GM12875 (cell line): ENCODE results near the gene SMTNL2.
"Not testable (repeated sequence)": the region's sequence is repeated elsewhere in the genome, so short reads cannot be mapped to it uniquely, and the experiment has no call there.

Source experiments
- H3K4me3 ChIP-seq: one replicate; pipeline ENCODE4 v1.5.1; 2011; ENCODE audit warnings: low read depth, low read length, control low read depth
- TF ChIP-seq, protein P1 (sequence below): IDR thresholded peaks from 2 replicates; pipeline ENCODE4 v1.5.1; 2011; ENCODE audit warnings: low read depth, mild to moderate bottlenecking, control low read depth, inconsistent platforms, low read length, moderate library complexity, borderline replicate concordance; ENCODE audit not compliant: insufficient read depth

SMTNL2 gene

DNA sequence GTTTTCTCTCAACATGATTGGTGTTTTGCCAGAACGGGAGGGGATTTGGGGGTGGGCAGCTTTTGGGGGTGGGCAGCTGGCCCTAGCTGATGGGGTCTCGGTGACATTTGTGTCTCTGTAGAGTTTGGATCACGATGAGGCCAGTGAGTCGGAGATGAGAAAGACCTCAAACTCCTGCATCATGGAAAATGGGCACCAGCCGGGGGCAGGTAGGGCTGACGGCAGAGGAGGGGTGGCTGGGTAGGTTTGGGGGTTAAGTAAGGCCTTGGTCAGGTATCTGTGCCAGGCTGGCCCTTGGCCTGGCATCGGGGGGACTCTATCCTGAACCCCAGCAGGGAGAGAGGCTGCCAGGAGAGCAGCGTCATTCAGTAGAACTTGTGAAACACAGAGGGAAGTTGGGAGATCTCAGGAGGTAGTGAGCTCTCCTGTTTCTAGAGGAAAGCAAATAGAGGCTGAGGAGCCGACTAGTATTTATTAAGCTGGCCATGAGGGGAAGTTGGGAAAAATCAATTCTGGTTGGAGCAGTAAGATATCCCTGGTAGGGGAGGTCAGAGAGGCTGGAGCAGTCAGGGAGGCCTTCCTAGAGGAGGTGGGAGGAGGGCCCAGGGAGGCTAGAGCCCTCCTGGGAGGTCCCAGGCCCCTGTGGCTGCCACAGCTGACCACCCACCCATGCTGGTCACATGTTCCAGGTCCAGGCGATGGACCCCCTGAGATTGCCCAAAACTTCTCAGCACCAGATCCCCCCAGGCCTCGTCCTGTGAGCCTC lies 8.1 kb downstream of the SMTNL2 start:
- H3K4me3 ChIP-seq = no peak overlapping the region
- TF ChIP-seq, protein P1, sequence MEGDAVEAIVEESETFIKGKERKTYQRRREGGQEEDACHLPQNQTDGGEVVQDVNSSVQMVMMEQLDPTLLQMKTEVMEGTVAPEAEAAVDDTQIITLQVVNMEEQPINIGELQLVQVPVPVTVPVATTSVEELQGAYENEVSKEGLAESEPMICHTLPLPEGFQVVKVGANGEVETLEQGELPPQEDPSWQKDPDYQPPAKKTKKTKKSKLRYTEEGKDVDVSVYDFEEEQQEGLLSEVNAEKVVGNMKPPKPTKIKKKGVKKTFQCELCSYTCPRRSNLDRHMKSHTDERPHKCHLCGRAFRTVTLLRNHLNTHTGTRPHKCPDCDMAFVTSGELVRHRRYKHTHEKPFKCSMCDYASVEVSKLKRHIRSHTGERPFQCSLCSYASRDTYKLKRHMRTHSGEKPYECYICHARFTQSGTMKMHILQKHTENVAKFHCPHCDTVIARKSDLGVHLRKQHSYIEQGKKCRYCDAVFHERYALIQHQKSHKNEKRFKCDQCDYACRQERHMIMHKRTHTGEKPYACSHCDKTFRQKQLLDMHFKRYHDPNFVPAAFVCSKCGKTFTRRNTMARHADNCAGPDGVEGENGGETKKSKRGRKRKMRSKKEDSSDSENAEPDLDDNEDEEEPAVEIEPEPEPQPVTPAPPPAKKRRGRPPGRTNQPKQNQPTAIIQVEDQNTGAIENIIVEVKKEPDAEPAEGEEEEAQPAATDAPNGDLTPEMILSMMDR = no peak

DNA sequence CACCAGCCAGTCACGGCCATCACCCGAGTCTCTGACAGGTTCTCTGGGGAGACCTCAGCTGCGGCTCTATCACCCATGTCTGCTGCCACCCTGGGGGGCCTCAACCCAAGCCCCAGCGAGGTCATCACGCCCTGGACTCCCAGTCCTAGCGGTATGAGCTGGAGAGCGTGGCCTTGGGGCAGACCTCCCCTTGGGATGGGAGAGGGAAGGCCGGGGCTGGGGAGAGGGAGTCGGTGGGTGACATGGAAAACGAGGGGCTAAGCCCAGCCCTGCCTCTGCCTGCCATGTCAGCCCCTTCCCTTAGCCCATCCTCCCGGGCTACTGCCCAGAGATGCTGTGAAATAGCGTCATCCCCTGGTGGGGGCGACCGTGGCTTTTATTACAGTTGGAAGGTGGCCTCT lies 8.7 kb downstream of the SMTNL2 start:
- H3K4me3 ChIP-seq = no peak overlapping the region
- TF ChIP-seq, protein P1 = no peak

DNA sequence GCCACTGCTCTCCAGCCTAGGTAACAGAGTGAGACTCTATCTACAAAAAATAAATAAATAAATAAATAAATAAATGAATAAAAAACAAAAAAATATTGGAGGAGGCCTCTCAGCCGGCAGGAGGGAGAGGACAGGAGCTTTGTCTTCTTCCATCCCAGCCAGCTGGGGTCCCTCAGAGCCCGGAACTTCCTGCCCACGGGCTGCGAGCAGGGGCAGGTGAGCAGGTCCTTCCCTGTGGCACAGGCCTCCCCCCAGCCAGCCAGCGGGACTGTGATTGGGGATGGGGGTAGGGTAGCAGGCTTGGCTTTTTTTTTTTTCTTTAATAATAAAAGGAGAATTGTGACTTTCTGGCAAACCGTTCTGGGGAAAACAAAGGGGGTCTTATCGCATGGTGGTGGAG lies 10.1 kb downstream of the SMTNL2 start:
- TF ChIP-seq, protein P1 = no peak
- no peak overlapping the region for H3K4me3 ChIP-seq

DNA sequence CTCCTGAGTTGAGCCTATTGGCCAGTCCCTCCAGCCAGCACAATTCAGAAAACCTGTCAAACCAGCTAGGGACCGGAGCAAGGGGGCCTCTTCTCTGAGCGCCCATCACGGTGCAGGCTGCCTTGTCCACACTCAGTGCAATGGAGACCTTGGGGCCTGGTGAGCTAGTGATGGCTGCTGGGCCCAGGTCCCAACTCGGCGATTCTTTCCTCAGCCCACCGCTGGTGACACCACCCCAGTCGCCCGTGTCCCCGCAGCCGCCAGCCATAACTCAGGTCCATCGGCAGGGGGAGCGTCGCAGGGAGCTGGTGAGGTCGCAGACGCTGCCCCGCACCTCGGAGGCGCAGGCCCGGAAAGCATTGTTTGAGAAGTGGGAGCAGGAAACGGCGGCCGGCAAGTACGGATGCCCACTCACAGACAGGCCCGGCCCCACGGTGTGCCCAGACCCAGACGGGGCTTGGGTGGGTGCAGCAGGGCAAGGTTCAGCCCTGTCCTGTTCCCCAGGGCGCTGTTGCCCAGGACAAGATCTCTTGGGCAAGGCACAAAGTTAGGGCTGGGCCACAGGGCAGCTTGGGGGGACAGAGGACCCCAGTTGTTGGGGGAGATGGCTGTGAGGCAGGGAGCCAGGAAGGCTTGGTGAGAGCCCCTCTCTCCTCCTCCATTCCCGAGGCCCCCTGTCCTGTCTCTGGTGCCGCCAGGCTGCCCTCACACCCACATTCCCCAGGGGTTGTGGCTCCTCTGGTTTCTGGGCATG lies 10.8 kb downstream of the SMTNL2 start:
- no peak overlapping the region for H3K4me3 ChIP-seq
- TF ChIP-seq, protein P1 = peak; percentile 58; the same call in 1 of the 2 replicates

DNA sequence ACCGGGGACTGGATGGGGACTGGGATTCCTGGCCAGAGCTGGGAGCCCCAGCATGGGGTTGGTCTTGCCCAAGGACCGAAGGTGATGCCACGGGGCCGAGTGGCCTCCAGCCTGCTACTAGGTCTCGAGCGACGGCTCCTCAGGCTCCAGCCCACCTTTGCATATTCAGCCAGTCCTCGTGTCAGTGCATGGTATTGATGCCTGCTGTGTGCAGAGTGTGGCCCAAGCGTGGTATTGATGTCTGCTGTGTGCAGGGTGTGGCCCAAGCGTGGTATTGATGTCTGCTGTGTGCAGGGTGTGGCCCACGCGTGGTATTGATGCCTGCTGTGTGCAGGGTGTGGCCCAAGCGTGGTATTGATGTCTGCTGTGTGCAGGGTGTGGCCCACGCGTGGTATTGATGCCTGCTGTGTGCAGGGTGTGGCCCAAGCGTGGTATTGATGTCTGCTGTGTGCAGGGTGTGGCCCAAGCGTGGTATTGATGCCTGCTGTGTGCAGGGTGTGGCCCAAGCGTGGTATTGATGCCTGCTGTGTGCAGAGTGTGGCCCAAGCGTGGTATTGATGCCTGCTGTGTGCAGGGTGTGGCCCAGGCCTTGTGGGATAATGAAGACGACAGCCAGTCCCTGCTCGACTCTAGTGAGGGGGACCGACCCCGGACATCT lies 11.5 kb downstream of the SMTNL2 start:
- H3K4me3 ChIP-seq = not testable (repeated sequence)

DNA sequence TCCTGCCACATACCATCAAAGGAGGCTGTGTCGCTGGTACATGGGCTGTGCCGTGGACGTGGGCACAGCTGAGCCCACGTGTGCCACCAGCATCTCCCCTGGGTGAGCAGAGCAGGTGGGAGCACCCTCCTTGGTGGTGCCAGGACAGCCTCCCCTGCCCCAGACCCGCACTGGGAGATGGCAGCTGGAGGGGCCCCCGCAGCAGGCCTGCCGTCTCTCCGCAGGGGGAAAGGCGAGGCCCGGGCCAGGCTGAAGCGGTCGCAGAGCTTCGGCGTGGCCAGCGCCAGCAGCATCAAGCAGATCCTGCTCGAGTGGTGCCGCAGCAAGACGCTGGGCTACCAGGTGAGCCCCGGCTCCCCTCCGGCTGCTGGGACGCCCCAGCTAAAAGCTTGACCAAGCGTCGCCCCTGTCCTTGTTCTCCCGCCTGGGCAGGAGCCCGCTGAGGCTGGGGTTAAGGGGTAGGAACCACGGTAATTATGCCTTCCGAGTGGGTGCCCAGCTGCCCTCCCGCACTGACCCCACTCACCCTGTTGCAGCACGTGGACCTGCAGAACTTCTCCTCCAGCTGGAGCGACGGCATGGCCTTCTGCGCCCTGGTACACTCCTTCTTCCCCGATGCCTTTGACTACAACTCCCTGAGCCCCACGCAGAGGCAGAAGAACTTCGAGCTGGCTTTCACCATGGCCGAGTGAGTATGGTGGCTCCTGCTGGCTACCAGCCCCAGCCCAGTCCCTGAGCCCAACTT lies 12.5 kb downstream of the SMTNL2 start:
- H3K4me3 ChIP-seq = no peak overlapping the region
- TF ChIP-seq, protein P1 = no peak

DNA sequence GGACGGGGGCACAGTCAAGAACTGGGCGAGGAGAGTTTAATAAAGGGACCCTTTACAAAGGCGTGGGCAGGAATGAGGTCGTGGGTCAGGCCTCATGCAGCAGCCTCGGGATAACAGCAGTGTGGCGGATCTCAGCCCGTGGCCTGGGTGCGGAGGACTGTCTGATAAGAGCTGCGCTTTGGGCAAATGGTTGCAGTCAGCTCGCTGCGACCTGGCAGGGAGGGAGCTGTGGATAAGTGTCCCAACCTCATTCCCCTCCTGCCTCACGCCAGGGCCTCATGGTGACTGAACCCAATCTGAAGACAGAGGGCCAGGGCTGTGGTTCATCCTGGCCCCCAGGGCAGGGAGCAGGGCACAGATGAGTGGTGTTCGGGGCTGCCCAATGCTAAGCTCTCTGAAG lies 13.6 kb downstream of the SMTNL2 start:
- no peak overlapping the region for H3K4me3 ChIP-seq
- TF ChIP-seq, protein P1 = no peak
